Measurements from ENCODE around the gene TRIM63. TPM values are rescaled to one million over a fixed set of nuclear protein-coding genes. Genes with fewer than 3 reads are reported as not detected.

Gene TRIM63
- total RNA-seq, 1 donor from 2014 or later = 203 TPM

DNA sequence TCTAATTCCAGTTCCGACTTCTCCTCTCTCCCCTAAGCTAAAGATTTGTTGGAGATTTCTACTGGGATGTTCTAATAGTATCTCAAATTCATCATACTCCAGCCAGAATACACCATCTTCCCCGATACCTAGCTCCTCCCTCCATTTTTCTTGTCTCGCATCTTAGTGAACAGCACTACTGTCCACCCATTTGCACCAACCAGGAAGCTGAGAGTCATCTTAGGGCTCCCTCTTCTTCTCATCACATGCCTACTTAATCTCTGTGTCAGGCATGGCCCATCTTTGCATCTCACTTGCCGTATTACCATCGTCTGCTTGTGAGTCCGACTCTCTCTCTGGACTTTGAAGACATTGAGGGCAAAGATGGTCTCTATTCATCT, 3.5 kb upstream of the TRIM63 start:
- no peak for DNase-seq
- Histone ChIP-seq H3K27ac (replicated peaks) (no peak overlapping the region), H3K36me3 (peaks cover 6% of the 10 kb centered on the region), H3K4me1 (peaks cover 25% of the 10 kb centered on the region), H3K9me3 (replicated peaks) (no peaks in the 10 kb centered on the region), H3K4me3 (no peak overlapping the region), H3K27me3 (ENCODE audit: low read depth) (peaks cover 28% of the 10 kb centered on the region)
- TF ChIP-seq, protein P1, sequence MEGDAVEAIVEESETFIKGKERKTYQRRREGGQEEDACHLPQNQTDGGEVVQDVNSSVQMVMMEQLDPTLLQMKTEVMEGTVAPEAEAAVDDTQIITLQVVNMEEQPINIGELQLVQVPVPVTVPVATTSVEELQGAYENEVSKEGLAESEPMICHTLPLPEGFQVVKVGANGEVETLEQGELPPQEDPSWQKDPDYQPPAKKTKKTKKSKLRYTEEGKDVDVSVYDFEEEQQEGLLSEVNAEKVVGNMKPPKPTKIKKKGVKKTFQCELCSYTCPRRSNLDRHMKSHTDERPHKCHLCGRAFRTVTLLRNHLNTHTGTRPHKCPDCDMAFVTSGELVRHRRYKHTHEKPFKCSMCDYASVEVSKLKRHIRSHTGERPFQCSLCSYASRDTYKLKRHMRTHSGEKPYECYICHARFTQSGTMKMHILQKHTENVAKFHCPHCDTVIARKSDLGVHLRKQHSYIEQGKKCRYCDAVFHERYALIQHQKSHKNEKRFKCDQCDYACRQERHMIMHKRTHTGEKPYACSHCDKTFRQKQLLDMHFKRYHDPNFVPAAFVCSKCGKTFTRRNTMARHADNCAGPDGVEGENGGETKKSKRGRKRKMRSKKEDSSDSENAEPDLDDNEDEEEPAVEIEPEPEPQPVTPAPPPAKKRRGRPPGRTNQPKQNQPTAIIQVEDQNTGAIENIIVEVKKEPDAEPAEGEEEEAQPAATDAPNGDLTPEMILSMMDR (IDR thresholded peaks at IDR 0.05; ENCODE audit: borderline replicate concordance) = no peak
- intact Hi-C loops (cut with micrococcal nuclease) = no loop called here

DNA sequence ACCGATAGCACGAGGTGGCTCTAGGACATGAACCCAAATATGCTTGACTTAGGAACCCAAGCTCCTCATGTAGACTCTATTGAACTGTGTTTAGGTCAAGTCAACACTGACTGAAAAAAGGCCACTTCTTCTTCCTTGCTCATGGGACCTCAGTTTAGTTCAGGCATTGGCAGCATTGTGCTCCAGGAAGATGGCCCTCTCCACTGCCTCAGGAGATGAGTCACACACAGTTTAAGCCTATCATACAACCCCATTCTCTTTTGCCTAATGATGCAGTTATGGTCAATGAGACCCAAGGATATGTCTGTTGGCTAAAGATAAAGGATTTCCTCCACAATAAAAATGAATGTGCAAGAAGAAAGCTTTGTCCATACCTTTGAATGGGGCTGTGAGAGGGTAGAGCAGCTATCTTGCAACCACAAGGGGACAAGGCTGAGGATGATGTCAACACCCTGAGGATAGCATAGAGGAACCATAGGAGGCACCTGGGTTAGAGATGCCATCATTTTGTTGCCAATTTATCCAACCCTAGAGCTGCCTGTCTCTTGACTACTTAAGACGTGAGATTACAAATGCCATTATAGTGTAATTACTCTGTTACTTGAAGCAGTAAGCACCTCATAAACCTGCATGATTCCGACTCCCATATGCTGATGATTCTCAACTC, 3.0 kb upstream of the TRIM63 start:
- H3K4me1 ChIP-seq = peaks cover 20% of the 10 kb centered on the region
- H3K27me3 ChIP-seq (ENCODE audit: low read depth) = peaks cover 24% of the 10 kb centered on the region
- DNase-seq = no peak
- intact Hi-C loops (cut with micrococcal nuclease) = no loop called here
- peaks cover 12% of the 10 kb centered on the region for H3K36me3 ChIP-seq
- no peak overlapping the region for H3K27ac ChIP-seq (replicated peaks)
- no peak overlapping the region for H3K4me3 ChIP-seq
- no peaks in the 10 kb centered on the region for H3K9me3 ChIP-seq (replicated peaks)
- TF ChIP-seq, protein P1 (IDR thresholded peaks at IDR 0.05; ENCODE audit: borderline replicate concordance) = no peak

DNA sequence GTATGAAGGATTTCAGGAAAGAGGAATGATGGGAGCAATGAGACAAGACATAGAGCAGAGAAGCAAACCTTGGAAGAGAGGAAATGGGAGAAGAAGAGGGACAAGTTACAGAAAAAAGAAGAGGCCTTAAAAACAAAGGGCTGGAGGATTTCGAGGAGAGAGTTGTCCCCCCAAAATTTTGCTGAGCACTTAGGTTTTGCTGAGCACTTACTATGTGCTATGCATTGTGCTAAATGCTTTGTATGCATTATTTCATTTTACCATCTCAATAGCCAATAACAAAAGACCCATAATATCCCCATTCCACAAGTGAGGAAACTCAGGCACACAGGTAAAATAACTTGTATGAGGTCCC, 2.5 kb upstream of the TRIM63 start:
- intact Hi-C loops (cut with micrococcal nuclease) = no loop called here
- no peak overlapping the region for H3K27ac ChIP-seq (replicated peaks)
- DNase-seq = no peak
- peaks cover 17% of the 10 kb centered on the region for H3K36me3 ChIP-seq
- H3K9me3 ChIP-seq (replicated peaks) = no peaks in the 10 kb centered on the region
- peaks cover 15% of the 10 kb centered on the region for H3K4me1 ChIP-seq
- H3K27me3 ChIP-seq (ENCODE audit: low read depth) = peaks cover 19% of the 10 kb centered on the region
- H3K4me3 ChIP-seq = no peak overlapping the region
- TF ChIP-seq, protein P1 (IDR thresholded peaks at IDR 0.05; ENCODE audit: borderline replicate concordance) = no peak

DNA sequence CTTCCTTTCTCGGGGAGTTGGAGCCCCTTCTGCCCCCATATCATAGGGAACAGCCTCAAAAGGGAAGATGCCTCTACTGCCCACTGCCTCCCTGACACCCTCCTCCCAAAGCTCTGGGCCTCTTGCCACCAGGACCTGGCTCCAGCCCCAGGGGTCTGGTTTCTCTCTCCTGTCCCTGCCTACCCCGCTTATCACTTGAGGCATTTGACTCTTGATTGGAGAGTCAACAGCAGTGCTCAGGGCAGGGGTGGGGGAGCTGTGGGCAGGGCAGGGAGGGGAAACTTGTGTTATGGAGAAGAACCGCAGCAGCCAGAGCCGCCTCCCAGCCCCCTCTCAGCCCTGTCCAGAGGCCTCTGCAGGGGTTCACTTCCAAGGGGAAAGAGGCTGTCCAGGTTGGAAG, 573 bp downstream of the TRIM63 start:
- Histone ChIP-seq H3K9me3 (replicated peaks) (no peaks in the 10 kb centered on the region), H3K27ac (replicated peaks) (peak overlapping the region; percentile 96), H3K4me3 (peak overlapping the region; percentile 71), H3K27me3 (ENCODE audit: low read depth) (peaks cover 18% of the 10 kb centered on the region), H3K36me3 (peaks cover 33% of the 10 kb centered on the region), H3K4me1 (peaks cover 3% of the 10 kb centered on the region)
- TF ChIP-seq, protein P1 (IDR thresholded peaks at IDR 0.05; ENCODE audit: borderline replicate concordance) = no peak
- intact Hi-C loops (cut with micrococcal nuclease) = no loop called here
- peak; percentile 79 for DNase-seq

DNA sequence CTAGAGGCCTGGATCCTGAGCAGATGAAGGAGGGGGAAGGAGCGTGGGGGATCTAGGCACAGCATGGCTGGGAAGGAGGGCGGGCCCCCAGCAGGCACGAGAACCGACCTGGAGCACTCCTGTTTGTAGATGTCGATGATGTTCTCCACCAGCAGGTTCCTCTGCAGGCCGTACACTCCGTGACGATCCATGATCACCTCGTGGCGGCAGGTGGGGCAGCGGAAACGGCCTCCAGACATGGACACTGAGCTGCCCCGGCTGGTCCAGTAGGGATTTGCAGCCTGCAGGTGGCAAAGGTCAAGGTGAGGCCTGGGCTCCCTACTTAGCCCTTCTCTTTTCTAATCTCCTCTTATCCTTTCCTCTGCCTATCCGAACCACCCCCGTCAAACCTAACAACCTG, 1.3 kb downstream of the TRIM63 start:
- Histone ChIP-seq H3K27me3 (ENCODE audit: low read depth) (peaks cover 18% of the 10 kb centered on the region), H3K9me3 (replicated peaks) (no peaks in the 10 kb centered on the region), H3K4me1 (peaks cover 10% of the 10 kb centered on the region), H3K4me3 (peak overlapping the region; percentile 71), H3K36me3 (peaks cover 39% of the 10 kb centered on the region), H3K27ac (replicated peaks) (peak overlapping the region; percentile 96)
- intact Hi-C loops (cut with micrococcal nuclease) = no loop called here
- TF ChIP-seq, protein P1 (IDR thresholded peaks at IDR 0.05; ENCODE audit: borderline replicate concordance) = no peak
- DNase-seq = no peak

Data from left ventricle myocardium inferior (tissue), 1 donor.